HEK293T (cell line): ENCODE measurements around the gene MAP3K9.

Experiments
- FOXM1 ChIP-seq: fragments of 450-650 bp; IDR thresholded peaks from 2 replicates; pipeline ENCODE4 v1.6.1; 2017; ENCODE audit warnings: mild to moderate bottlenecking, borderline replicate concordance
- LEF1 ChIP-seq: fragments of 450-650 bp; IDR thresholded peaks from 2 replicates; pipeline ENCODE4 v1.6.1; 2017; ENCODE audit warnings: mild to moderate bottlenecking, borderline replicate concordance
- ZNF384 ChIP-seq: fragments of 450-650 bp; IDR thresholded peaks from 2 replicates; pipeline ENCODE4 v1.6.1; 2016

DNA sequence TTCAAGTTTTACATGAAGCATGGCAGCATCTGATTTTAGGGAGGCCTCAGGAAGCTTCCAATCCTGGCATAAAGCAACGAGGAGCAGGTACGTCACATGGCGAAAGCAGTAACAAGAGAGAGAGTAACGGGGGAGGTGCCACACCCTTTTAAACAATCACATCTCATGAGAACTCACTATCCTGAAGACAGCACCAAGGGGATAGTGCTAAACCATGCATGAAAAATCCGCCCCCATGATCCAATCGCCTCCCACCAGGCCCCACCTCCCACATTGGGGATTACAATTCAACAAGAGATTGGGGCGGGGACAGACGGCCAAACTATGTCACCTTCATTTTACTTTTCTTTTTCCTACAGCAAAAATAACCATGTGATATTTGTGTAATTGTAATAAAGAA, 7.2 kb upstream of the MAP3K9 start:
- TF ChIP-seq ZNF384 (no peak), FOXM1 (no peak), LEF1 (no peak)
